ENCODE measurements around the gene NFATC3. TPM values are rescaled to one million over a fixed set of nuclear protein-coding genes. Genes with fewer than 3 reads are reported as not detected.

Gene NFATC3
- total RNA-seq, 1 experiment from 2014 or later = 12.1 TPM

DNA sequence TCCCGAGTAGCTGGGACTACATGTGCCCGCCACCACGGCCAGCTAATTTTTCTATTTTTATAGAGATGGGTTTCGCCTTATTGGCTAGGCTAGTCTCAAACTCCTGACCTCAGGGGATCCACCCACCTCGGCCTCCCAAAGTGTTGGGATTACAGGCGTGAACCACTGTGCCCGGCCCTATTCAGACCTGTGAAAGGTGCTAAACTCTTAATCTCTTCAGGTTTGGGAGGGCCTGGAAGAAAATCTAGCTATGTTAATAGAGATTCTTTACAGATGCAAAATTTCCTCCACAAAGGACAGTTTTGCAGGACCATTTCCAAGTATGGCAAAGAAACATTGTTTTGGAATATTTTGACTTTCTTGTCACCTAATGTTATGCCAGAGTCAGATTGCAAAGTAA, 156.9 kb downstream of the NFATC3 start:
- Histone ChIP-seq H3F3A (ENCODE audit: low read length, unreplicated experiment) (no peaks in the 10 kb centered on the region), H4K20me1 (ENCODE audit: low read length) (no peaks in the 10 kb centered on the region), H3K27me3 (ENCODE audit: low read length) (no peaks in the 10 kb centered on the region), H3K9me2 (replicated peaks; ENCODE audit: low read length) (no peaks in the 10 kb centered on the region), H3K9ac (ENCODE audit: low read length) (no peak overlapping the region), H2AFZ (ENCODE audit: low read length) (no peak overlapping the region), H3K9me3 (ENCODE audit: low read length) (no peaks in the 10 kb centered on the region), H3K4me2 (ENCODE audit: low read length) (no peak overlapping the region), H3K4me3 (ENCODE audit: low read length) (no peak overlapping the region), H3K4me1 (ENCODE audit: insufficient read depth, low read length) (peaks cover 20% of the 10 kb centered on the region; the same call in 1 of the 2 replicates), H3K36me3 (ENCODE audit: low read depth, low read length) (no peaks in the 10 kb centered on the region), H3K79me2 (ENCODE audit: low read length) (peaks cover 17% of the 10 kb centered on the region), H3K27ac (ENCODE audit: low read length) (no peak overlapping the region)
- no TSS peak for BruUV-seq (replicated peaks)
- TF ChIP-seq EZH2 (IDR thresholded peaks at IDR 0.05; ENCODE audit: low read length, unreplicated experiment) = no peak
- TF ChIP-seq EZH2phosphoT487 (IDR thresholded peaks at IDR 0.05; ENCODE audit: borderline replicate concordance, low read length) = no peak
- TF ChIP-seq, protein P1, sequence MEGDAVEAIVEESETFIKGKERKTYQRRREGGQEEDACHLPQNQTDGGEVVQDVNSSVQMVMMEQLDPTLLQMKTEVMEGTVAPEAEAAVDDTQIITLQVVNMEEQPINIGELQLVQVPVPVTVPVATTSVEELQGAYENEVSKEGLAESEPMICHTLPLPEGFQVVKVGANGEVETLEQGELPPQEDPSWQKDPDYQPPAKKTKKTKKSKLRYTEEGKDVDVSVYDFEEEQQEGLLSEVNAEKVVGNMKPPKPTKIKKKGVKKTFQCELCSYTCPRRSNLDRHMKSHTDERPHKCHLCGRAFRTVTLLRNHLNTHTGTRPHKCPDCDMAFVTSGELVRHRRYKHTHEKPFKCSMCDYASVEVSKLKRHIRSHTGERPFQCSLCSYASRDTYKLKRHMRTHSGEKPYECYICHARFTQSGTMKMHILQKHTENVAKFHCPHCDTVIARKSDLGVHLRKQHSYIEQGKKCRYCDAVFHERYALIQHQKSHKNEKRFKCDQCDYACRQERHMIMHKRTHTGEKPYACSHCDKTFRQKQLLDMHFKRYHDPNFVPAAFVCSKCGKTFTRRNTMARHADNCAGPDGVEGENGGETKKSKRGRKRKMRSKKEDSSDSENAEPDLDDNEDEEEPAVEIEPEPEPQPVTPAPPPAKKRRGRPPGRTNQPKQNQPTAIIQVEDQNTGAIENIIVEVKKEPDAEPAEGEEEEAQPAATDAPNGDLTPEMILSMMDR (conservative IDR thresholded peaks at IDR 0.05; ENCODE audit: low read depth, low read length) = no peak
- POLR2A ChIA-PET (ENCODE audit: unreplicated experiment) = no interaction called here
- ATAC-seq (no peak), DNase-seq (no peak)
- CTCF ChIA-PET = no interaction called here
- intact Hi-C loops (cut with micrococcal nuclease) = loop anchor here (1.0 kb wide), 1 partner anchor 86 kb away; no protein-coding TSS in a partner anchor

DNA sequence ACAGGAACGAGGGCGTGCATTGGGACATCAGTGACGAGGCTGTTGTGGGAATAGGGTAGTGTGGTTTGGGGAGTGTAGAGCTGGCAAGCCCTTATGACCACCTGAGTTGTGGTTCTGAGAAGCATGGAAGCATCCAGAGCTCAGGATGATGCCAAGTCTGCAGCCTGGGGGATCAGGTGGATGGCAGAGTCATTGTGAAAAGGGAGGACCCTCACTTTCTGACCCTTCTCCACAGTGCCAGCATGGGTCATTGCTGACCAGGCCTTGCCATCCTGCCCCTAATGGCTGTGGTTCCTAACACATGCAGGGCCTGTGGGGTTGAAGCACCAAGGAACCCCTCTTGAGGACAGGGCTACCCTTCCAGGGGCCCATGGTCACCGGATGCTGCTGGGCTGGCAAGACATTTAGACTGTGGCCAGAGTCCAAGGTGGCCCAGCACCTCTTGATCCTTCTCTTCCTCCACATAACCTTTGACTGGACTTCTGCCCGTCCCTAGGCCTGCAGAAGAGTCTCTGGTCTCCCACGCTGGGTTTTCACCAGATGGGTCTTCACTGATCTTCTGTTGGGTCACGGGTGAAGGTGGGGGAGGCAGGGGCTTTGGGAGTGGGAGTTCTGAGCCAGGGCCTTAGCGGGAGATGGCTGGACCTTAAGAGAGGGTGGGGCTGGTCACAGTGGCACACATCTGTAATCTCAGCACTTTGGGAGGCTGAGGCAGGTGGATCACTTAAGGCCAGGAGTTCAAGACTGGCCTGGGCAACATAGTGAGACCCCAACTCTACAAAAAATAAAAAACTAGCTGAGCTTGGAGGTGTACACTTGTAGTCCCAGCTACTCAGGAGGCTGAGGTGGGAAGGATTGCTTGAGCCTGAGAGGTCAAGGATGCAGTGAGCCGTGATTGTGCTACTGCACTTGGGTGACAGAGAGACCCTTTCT, 158.0 kb downstream of the NFATC3 start:
- Histone ChIP-seq H3K4me2 (ENCODE audit: low read length) (no peak overlapping the region), H3K4me1 (ENCODE audit: insufficient read depth, low read length) (peaks cover 20% of the 10 kb centered on the region; the same call in 1 of the 2 replicates), H3K27me3 (ENCODE audit: low read length) (no peaks in the 10 kb centered on the region), H3K36me3 (ENCODE audit: low read depth, low read length) (no peaks in the 10 kb centered on the region), H3K9me3 (ENCODE audit: low read length) (no peaks in the 10 kb centered on the region), H3K79me2 (ENCODE audit: low read length) (peaks cover 17% of the 10 kb centered on the region), H2AFZ (ENCODE audit: low read length) (no peak overlapping the region), H3K4me3 (ENCODE audit: low read length) (no peak overlapping the region), H3F3A (ENCODE audit: low read length, unreplicated experiment) (no peaks in the 10 kb centered on the region), H3K9ac (ENCODE audit: low read length) (no peak overlapping the region), H3K9me2 (replicated peaks; ENCODE audit: low read length) (no peaks in the 10 kb centered on the region), H4K20me1 (ENCODE audit: low read length) (no peaks in the 10 kb centered on the region), H3K27ac (ENCODE audit: low read length) (no peak overlapping the region)
- TF ChIP-seq, protein P1 (conservative IDR thresholded peaks at IDR 0.05; ENCODE audit: low read depth, low read length) = no peak
- TF ChIP-seq EZH2phosphoT487 (IDR thresholded peaks at IDR 0.05; ENCODE audit: borderline replicate concordance, low read length) (no peak), EZH2 (IDR thresholded peaks at IDR 0.05; ENCODE audit: low read length, unreplicated experiment) (no peak)
- ChIA-PET CTCF (no interaction called here), POLR2A (ENCODE audit: unreplicated experiment) (no interaction called here)
- no TSS peak for BruUV-seq (replicated peaks)
- intact Hi-C loops (cut with micrococcal nuclease) = loop anchor here (1.0 kb wide), 1 partner anchor 85 kb away; no protein-coding TSS in a partner anchor
- DNase-seq = no peak
- ATAC-seq = no peak

DNA sequence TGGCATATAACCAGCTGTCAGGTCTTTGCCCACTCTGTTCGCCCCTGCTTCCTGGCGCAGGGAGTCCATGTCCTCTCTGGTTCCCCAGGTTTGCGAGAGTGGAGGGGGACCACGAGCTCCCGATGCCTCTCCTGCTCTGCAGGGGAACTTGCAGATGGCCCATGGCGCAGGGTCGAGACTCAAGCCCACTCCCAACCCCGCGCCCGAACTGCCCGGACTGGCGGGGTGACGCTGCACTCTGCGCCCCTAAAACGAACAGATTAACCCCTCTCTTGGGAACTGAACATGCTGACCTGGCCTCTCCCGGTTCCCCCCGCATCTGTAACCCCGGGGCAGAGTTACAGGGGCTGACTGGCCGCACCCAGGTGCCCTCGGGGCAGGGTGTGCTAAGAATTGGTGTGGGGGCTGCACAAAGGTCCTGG, 159.3 kb downstream of the NFATC3 start:
- Histone ChIP-seq H3K79me2 (ENCODE audit: low read length) (peaks cover 17% of the 10 kb centered on the region), H3K9ac (ENCODE audit: low read length) (peak overlapping the region; percentile 58), H3K4me3 (ENCODE audit: low read length) (peak overlapping the region; percentile 91), H3K36me3 (ENCODE audit: low read depth, low read length) (no peaks in the 10 kb centered on the region), H3K9me2 (replicated peaks; ENCODE audit: low read length) (no peaks in the 10 kb centered on the region), H3K4me1 (ENCODE audit: insufficient read depth, low read length) (peaks cover 19% of the 10 kb centered on the region; the same call in 1 of the 2 replicates), H3K9me3 (ENCODE audit: low read length) (no peaks in the 10 kb centered on the region), H4K20me1 (ENCODE audit: low read length) (no peaks in the 10 kb centered on the region), H2AFZ (ENCODE audit: low read length) (peak overlapping the region; percentile 98), H3K4me2 (ENCODE audit: low read length) (peak overlapping the region; percentile 98), H3K27me3 (ENCODE audit: low read length) (no peaks in the 10 kb centered on the region), H3F3A (ENCODE audit: low read length, unreplicated experiment) (no peaks in the 10 kb centered on the region), H3K27ac (ENCODE audit: low read length) (no peak overlapping the region)
- TF ChIP-seq, protein P1 (conservative IDR thresholded peaks at IDR 0.05; ENCODE audit: low read depth, low read length) = no peak
- TF ChIP-seq EZH2 (IDR thresholded peaks at IDR 0.05; ENCODE audit: low read length, unreplicated experiment) (no peak), EZH2phosphoT487 (IDR thresholded peaks at IDR 0.05; ENCODE audit: borderline replicate concordance, low read length) (no peak)
- POLR2A ChIA-PET (ENCODE audit: unreplicated experiment) = no interaction called here
- intact Hi-C loops (cut with micrococcal nuclease) = no loop called here
- CTCF ChIA-PET = no interaction called here
- ATAC-seq (no peak), DNase-seq (no peak)
- BruUV-seq (replicated peaks) = TSS peak; percentile 75

All from PC-3 (cell line).